DOHH2 (cell line): ENCODE results near the gene SLCO2A1.

Source experiments
- CTCF ChIP-seq: fragments of 200-600 bp; sonication (generic); IDR thresholded peaks from one replicate; pipeline ENCODE4 v1.5.1; 2014; ENCODE audit warnings: antibody characterized with exemption, mild to moderate bottlenecking, low read depth, low read length; ENCODE audit not compliant: poor library complexity, severe bottlenecking
- EZH2phosphoT487 ChIP-seq: fragments of 200-600 bp; sonication (generic); IDR thresholded peaks from 2 replicates; pipeline ENCODE4 v1.6.1; 2017; ENCODE audit warnings: borderline replicate concordance, mild to moderate bottlenecking, antibody characterized with exemption, low read length, moderate library complexity, mixed read lengths

- no peak for TF ChIP-seq CTCF
- TF ChIP-seq EZH2phosphoT487, result no peak
Measured at GRCh38 chr3:133934073-133934970, 95.4 kb downstream of the SLCO2A1 start.
